Measurements from ENCODE around the gene MYPOP. TPM values are rescaled to one million over a fixed set of nuclear protein-coding genes. Genes with fewer than 3 reads are reported as not detected.

Gene MYPOP
- total RNA-seq, 1 donor, result 2.6 TPM

DNA sequence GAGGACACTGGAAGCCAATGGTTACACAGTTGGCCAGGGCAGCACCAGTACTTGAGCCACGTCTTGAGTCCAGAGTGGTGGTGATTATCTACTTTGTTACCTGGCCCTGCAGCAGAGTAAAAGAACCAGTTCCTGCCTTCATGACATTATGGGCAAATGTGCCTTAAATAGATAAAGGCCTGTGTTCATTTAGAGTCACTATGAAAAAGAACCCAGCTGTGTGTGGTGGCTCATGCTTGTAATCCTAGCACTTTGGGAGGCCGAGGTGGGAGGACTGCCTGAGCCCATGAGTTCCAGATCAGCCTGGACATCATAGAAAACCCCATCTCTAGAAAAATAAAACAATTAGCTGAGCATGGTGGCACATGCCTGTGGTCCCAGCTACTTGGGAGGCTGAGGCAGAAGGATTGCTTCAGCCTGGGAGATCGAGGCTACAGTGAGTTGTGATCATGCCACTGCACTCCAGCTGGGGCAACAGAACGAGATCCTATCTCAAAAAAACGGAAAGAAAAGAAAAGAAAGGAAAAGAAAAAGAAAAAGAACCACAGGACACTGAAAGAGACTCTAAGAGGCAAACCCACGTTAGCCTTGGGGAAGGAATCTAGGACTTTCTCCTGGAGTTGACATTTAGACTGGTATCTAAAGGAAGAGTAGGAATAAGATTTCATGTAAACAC, 13.1 kb downstream of the MYPOP start:
- TF ChIP-seq, protein P1, sequence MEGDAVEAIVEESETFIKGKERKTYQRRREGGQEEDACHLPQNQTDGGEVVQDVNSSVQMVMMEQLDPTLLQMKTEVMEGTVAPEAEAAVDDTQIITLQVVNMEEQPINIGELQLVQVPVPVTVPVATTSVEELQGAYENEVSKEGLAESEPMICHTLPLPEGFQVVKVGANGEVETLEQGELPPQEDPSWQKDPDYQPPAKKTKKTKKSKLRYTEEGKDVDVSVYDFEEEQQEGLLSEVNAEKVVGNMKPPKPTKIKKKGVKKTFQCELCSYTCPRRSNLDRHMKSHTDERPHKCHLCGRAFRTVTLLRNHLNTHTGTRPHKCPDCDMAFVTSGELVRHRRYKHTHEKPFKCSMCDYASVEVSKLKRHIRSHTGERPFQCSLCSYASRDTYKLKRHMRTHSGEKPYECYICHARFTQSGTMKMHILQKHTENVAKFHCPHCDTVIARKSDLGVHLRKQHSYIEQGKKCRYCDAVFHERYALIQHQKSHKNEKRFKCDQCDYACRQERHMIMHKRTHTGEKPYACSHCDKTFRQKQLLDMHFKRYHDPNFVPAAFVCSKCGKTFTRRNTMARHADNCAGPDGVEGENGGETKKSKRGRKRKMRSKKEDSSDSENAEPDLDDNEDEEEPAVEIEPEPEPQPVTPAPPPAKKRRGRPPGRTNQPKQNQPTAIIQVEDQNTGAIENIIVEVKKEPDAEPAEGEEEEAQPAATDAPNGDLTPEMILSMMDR (IDR thresholded peaks at IDR 0.05; ENCODE audit: insufficient read depth, low read depth, low read length), result no peak
- DNase-seq (ENCODE audit: low read depth), result no peak
- no peak overlapping the region for H3K4me3 ChIP-seq (ENCODE audit: low read depth, low read length)

DNA sequence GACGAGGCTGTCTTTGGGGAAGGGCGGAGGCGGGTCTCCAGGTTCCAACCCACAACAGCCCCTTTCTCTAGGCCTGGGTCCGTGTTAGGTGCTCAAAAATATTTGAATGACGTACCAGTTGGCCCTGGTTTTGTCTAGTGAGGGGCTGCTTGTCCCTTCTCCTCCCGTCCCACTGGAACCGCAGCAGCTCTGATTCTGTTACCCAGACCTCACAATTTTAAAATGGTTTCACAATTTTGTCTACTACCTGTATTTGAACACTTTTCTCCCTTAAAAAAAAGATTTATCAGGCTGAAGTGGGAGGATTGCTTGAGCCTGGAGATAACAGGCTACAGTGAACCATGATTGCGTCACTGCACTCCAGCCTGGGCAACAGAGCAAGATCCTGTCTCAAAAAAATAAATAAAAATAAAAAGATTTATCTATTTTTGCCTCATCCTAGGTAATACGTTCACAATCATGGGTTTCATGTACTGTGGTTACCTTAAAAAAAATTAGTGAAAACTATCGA, 15.2 kb downstream of the MYPOP start:
- peak; percentile 18 for DNase-seq (ENCODE audit: low read depth)
- H3K4me3 ChIP-seq (ENCODE audit: low read depth, low read length), result peak overlapping the region; percentile 68
- TF ChIP-seq, protein P1 (IDR thresholded peaks at IDR 0.05; ENCODE audit: insufficient read depth, low read depth, low read length), result no peak

DNA sequence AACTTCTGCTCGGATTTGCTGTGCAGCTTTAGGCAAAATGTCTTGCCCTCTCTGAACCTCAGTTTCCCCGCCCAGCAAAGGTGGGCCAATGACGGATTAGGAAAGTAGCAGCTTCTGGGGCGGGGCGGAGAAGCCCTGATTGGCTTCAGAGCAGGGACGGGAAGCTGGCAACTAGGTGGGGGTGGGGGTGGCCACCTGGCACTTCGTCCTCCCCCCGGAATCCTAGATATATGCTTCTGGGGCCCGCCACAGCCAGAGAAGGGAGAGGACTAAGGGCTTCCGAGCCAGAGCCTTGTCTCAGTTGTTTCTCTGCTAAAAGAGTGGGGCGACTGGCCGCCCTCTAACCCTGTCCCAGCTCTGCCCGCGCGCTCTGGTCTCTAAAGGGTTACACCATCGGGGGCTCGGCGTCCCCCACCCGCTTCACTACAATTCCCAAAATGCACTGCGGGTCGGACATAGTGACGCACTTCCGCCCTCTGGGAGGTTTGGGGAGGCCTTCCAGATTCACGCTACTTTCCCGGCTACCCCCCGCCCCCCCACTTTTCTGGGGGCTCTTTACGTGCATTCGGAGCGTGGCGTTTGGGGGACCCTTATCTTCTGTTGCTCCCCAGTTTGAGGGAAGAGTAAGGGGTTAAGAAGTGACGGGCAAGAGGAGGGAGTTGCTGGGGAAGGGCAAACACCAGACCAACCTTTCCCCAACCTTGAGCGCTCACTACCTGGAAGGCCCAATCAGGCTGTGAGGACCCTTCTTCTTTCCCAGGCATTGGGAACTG, 15.8 kb downstream of the MYPOP start:
- peak overlapping the region; percentile 68 for H3K4me3 ChIP-seq (ENCODE audit: low read depth, low read length)
- peak; percentile 94 for DNase-seq (ENCODE audit: low read depth)
- TF ChIP-seq, protein P1 (IDR thresholded peaks at IDR 0.05; ENCODE audit: insufficient read depth, low read depth, low read length), result no peak

DNA sequence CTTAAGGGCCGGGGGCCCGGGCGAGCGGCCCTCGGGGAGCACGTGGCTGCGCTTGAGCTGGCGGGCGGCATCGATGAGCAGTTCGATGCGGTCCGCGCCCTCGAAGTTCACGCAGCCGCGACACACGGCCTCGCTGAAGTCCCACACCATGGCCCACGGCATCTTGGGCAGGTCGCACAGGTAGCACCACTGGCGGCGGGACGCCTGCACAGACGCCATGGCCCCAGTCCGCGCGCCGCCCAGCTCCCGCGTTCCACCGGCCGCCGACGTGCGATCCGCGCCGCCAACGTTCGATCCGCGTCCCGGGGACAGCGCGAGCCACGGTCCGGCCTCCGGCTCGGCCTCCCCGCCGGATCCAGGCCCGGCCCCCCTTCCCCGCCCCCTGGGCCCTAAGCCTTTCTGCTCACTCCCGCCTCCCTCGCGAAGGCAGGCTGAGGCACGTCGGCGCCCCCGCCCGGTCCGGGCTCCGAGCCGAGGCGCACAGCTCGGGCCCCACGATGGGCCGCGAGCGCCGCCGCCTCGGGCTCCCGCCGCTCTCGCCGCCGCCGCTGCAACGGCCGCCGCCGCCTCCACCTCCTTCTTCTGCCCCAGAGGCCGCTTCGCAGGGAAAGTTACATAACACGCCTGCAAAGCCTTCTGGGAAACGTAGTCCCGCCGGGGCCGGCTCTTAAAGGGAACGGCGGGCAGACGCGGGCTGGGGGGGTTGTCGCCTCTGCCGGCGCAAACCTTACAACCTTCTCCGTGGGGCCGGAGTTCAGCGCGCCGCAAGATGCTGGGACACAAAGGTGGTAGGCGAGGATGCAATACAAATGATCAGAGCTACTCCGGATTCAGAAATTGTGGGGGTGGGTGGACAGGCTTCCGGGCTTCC, 16.6 kb downstream of the MYPOP start, which contains the start of gene IRF2BP1:
IRF2BP1 (minus strand) TSS at position 586 of the 871 bp plus-strand sequence; CDS start at position 219, 367 bp downstream.
- peak within 1 kb of the TSS; percentile 68 for H3K4me3 ChIP-seq (ENCODE audit: low read depth, low read length)
- TF ChIP-seq, protein P1 (IDR thresholded peaks at IDR 0.05; ENCODE audit: insufficient read depth, low read depth, low read length), result no peak
- peak; percentile 96 for DNase-seq (ENCODE audit: low read depth)

DNA sequence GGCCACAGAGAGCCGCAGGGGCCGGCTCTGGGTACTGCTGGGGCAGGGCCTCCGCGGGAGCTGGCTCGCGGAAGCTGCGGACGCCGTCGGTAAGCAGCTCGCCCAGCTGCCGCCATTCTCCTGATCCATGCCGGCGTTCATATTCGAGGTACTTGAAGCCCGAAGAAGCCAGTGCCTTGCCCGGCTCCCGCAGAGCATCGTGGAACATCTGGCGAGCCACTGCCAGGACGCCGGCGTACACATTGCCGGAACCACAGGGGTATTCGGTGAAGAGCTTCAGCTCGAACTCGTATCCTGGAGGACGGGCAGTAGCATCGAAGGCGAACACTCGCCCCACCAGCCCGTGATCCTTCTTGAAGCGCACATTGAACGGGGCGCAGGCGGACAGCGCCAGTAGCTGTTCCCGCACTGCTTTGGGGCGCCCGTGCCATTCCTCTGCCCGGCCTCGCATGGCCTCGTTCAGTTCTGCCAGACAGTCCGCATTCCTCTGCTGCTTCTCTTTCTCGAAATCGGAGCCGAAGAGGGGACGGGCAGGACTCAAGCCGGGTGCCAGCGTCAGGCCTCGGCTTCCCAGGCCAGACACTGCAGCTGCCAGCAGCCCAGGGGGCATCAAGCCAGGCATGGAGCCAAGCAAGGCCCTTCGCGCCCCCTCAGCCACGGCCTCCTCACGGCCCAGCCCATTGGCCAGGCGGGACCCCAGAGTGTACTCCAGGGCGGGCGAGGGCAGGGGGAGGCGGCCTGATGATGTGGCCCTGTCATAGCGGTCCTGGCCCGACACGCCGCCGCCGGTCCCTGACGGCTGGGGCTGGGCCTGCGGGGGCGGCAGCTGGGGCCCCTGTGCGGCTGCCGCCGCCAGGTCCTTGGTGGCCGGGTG, 17.5 kb downstream of the MYPOP start:
- DNase-seq (ENCODE audit: low read depth), result no peak
- TF ChIP-seq, protein P1 (IDR thresholded peaks at IDR 0.05; ENCODE audit: insufficient read depth, low read depth, low read length), result no peak
- H3K4me3 ChIP-seq (ENCODE audit: low read depth, low read length), result peak overlapping the region; percentile 68

All from fibroblast of villous mesenchyme (primary cell).